GM21825 (cell line): ENCODE measurements around the gene ATOSB.

Experiments used
- ATAC-seq: cut with Tn5 transposase; IDR thresholded peaks from one replicate; pipeline ENCODE4 v1.9.1; 2021; ENCODE audit warnings: mild to moderate bottlenecking, moderate library complexity; ENCODE audit not compliant: unreplicated experiment

ATOSB gene

DNA sequence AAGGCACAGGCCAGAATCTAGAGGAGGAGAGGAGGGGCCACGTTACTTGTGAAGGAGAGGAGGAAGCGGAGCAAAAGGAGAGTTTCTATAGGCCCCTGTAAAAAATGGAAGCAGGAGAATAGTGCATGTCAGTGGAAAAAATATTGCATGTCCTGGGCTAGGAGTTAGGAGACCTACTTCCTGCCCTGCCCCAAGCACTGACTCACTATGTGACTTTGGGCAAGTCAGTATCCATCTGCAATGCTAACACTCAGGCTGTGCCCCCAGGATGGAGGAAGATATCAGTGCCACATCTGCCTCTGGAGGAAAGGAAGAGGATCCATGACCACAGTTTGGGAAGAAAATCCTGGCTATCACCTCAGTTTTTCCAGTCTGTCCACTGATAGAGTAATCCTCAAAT, 26.2 kb downstream of the ATOSB start:
- no peak for ATAC-seq

DNA sequence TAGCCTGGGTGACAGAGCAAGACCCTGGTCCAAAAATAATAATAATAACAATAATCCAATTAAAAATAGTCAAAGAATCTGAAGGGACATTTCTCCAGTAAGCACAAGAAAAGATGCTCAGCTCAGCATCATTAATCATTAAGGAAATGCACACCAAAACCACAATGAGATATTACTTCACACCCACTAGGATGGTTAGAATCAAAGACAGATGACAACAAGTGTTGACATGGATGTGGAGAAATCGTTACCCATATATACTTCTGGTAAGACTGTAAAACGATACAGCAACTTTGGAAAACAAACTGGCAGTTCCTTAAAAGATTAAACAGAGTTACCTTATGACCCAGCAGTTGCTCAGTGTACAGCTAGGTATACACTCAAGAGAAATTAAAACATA, 30.6 kb downstream of the ATOSB start:
- ATAC-seq: no peak

- ATAC-seq: peak; percentile 91
These were observed 36.0 kb downstream of the ATOSB start, which contains the start of gene FANCG for GRCh38 chr9:35079426-35080341. TSS of gene FANCG (minus strand) at chr9:35079942. CDS start at chr9:35079524, 418 bp downstream.

GRCh38 chr9:35079041-35079425, 36.6 kb downstream of the ATOSB start:
- peak; percentile 5 for ATAC-seq

GRCh38 chr9:35078066-35078465, 37.6 kb downstream of the ATOSB start:
- ATAC-seq: no peak

DNA sequence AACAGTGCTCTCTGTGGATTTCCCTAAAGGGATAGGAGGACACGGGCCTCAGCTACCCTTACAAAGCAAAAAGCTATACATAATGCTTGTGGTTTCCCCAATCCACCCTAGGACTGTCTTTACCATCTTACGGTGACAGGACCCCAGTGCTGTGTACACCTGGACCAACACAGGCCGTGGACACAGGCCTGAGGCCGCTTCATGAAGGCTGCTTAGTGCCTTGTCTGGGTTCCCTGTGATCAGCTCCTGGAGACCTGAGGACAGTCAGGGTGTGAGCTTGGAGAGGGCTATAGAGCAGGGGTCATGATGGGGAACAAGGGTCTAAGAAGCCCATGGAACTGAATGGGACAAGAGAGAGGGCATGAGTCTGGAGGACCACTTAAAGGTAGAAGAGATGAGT, 38.8 kb downstream of the ATOSB start:
- ATAC-seq: no peak

GRCh38 chr9:35075358-35075757, 40.3 kb downstream of the ATOSB start:
- no peak for ATAC-seq

DNA sequence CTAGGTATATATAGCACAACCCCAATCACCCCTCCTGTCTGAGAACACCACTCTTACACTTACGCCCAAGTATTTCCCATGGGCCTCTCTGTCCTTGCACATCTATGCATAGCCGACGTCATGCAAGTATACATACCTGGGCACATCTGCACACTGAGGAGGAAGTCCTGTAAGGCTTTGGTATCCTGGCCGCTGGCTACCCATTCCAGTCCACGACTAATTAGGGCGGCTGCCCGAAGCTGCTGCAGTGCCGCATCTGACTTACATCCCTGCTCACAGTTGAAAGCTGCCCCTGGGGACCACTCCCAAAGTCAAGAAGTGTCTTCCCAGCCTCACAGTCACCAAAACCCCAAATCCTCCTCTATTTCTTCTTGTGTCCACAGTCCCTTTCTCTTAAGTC, 40.9 kb downstream of the ATOSB start:
- ATAC-seq: no peak

GRCh38 chr9:35074141-35074540, 41.5 kb downstream of the ATOSB start:
- no peak for ATAC-seq

DNA sequence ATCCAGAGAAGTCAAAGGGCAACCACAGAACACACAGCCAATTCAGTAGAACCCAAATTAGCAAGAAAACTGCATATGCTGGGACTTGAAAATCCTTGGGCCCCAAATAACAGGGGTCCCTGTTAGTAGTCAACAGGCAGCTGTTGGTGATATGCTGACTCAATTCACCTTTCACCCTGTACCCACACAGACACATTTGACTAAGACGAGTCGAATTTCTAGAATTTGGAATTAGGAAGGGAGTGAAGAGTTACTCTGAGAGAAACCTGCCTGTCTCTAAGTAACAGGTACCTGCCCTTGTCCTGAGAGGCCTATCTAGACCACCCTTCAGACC, 42.4 kb downstream of the ATOSB start:
- ATAC-seq: no peak

- peak; percentile 81 for ATAC-seq
These were observed 43.0 kb downstream of the ATOSB start, which contains the start of gene VCP for GRCh38 chr9:35072461-35073278. TSS of gene VCP (minus strand) at chr9:35072625. CDS start at chr9:35072353, 272 bp downstream.

- peak; percentile 40 for ATAC-seq
These were observed 43.7 kb downstream of the ATOSB start for GRCh38 chr9:35071814-35072460.

DNA sequence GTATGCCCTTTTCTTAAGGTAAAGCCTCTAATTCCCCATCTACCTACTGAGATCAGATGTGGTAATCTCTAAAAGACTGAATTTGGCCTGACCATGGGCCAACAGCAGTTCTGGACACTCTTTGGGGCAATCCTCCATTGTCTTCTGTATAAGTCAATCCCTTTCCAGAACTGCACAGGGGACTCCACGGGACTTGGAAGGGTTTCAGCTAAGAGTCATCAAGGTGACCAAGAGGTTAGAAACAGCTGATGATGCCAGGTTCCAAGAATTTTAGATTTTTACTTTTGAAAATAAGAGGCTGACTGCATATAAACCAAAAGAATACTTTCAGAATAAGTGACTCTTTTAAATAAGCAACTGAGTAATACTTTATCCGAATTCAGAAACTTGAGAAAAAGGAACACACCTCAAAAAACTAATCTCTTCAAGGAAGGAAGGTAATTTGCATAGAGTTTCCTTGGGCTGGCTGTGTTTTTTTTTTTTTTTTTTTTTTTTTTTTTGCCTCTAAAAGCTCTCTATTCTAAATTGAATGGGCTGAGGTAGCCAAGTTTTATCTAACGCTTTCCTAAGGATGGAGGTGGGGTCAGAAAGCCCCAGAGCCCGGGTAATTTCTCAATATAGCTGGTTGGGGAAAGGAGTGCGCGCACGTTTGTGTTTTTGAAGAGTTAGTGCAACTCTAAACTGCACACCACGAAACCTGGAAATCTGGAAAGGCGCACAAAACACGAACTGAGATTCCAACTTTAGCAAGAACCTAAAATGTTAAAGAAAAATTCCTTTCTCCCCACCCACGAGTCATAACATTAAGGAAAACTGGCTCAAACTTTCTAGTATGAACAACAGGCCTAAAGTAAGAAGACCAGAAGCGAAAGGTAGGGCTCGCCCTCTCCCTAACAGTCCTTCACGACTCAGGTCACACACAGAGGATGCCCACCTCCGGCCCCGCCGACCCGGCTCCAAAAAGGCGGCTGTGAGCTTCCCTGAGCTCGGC, 44.5 kb downstream of the ATOSB start:
- no peak for ATAC-seq

DNA sequence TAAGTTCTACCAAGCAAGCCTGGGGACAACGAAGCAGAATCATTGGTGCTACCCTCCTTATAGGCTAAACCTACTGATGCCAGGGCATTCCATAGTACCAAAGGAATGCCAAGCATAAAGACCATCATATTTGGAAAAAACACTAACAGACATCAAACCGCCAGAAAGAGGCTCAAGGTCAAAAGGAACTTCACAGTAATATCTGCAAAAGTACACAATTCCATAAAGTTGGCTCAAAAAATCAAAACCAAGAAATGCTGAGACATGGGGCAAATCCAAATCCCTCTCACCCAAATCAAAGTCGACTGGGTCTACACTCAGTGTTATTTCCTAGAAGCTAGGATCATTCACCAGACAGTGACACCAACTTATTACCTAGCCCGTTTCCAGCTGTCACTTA, 46.6 kb downstream of the ATOSB start:
- ATAC-seq: no peak

GRCh38 chr9:35067056-35067455, 48.6 kb downstream of the ATOSB start:
- no peak for ATAC-seq

- ATAC-seq: no peak
These were observed 55.0 kb downstream of the ATOSB start for GRCh38 chr9:35060548-35061207.

DNA sequence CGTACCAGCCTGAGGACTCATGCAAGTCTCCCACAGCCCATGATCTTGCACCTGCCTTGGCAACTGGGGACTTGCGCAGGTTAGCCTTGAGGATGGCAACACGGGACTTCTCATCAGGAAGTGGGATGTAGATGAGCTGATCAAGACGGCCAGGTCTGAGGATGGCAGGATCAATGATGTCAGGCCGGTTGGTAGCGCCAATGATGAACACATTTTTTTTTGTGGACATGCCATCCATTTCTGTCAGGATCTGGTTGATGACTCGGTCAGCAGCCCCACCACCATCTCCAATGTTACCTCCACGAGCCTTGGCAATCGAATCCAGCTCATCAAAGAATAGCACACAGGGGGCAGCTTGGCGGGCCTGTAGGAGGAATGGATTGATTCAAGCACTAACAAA, 56.2 kb downstream of the ATOSB start:
- ATAC-seq: no peak

GRCh38 chr9:35057271-35057620, 58.4 kb downstream of the ATOSB start:
- ATAC-seq: no peak

GRCh38 chr9:35056571-35057270, 58.9 kb downstream of the ATOSB start:
- no peak for ATAC-seq
